Thyroid gland (tissue), 4 donors: ENCODE results near the gene RANBP1. TPM values are rescaled to one million over a fixed set of nuclear protein-coding genes. Genes with fewer than 3 reads are reported as not detected.

Experiments
- DNase-seq, 2 donors: peaks; one replicate each; pipeline ENCODE4 v3.0.0-alpha.2; 2019
- H3K27ac ChIP-seq, 3 donors: fragments of 200-600 bp; sonication (generic); 1 replicate in 2 of 3; 2 replicates in 1 of 3; pipeline ENCODE4 v1.5.1; 2016 to 2019; ENCODE audit warnings: mild to moderate bottlenecking in 1 of 3, moderate library complexity in 1 of 3
- H3K27me3 ChIP-seq: fragments of 200-600 bp; sonication (generic); one replicate; pipeline ENCODE4 v1.5.1; 2019
- H3K36me3 ChIP-seq, 2 donors: fragments of 200-600 bp; sonication (generic); one replicate each; pipeline ENCODE4 v1.5.1; 2016 to 2019
- H3K4me1 ChIP-seq, 2 donors: fragments of 200-600 bp; sonication (generic); one replicate each; pipeline ENCODE4 v1.5.1; 2017 to 2019
- H3K4me3 ChIP-seq, 3 donors: fragments of 200-600 bp; sonication (generic); replicated peaks in 1 of 3; 1 replicate in 2 of 3; 2 replicates in 1 of 3; pipeline ENCODE4 v1.5.1; 2016; ENCODE audit warnings: mild to moderate bottlenecking in 1 of 3
- H3K9me3 ChIP-seq: fragments of 200-600 bp; sonication (generic); one replicate; pipeline ENCODE4 v1.5.1; 2017
- CTCF ChIP-seq, 6 experiments: fragments of 200-600 bp in 3 of 6; fragments of 450-650 bp in 3 of 6; sonication (generic) in 3 of 6; IDR thresholded peaks; one replicate each; pipeline ENCODE4 v1.5.1; 2016 to 2019; ENCODE audit warnings: antibody characterized with exemption in 6 of 6, mild to moderate bottlenecking in 2 of 6, inconsistent platforms in 1 of 6, moderate library complexity in 1 of 6
- POLR2A ChIP-seq, 2 donors: fragments of 450-650 bp; IDR thresholded peaks; one replicate each; pipeline ENCODE4 v1.6.1; 2017; ENCODE audit warnings: antibody characterized with exemption in 2 of 2, mild to moderate bottlenecking in 2 of 2, moderate library complexity in 1 of 2
- WGBS, 2 donors: methylation state at CpG; one replicate each; pipeline ENCODE4 v1.1.5; 2017; 5-methylcytosine and 5-hydroxymethylcytosine counted together
- intact Hi-C: fragments of 100-400 bp; cut with DNase I; formaldehyde crosslinking; loops from one replicate; pipeline ENCODE4 v1.15.1; 2023
- total RNA-seq, 4 donors: library from RNA; depleted of rRNA; stranded (reverse); fragments of >200 nt; gene quantifications; one replicate each; pipeline ENCODE4 v1.2.3, GENCODE V29; 2016

RANBP1 gene
- total RNA-seq, 4 donors from 2014 or later = 125 to 232 (median 173) TPM

GRCh38 chr22:20080776-20081654 is 34.9 kb upstream of the RANBP1 start:
- Histone ChIP-seq H3K27me3 (no peaks in the 10 kb centered on the region), H3K9me3 (no peaks in the 10 kb centered on the region), H3K27ac (peak overlapping the region; percentile 39 to 83 (median 76)), H3K4me1 (peaks cover 48 to 50% of the 10 kb centered on the region in 2 donors), H3K36me3 (peaks cover 4 to 5% of the 10 kb centered on the region in 2 donors), H3K4me3 (peak overlapping the region in 2 of 3 donors; percentile 64 to 78)
- DNase-seq = peak; percentile 37 to 39
- TF ChIP-seq POLR2A (IDR thresholded peaks at IDR 0.05) = no peak
- 16 to 27% methylated on average over 19 to 21 of the region's 27 CpGs for WGBS, 2 donors
- intact Hi-C loops = no loop called here

GRCh38 chr22:20083157-20083890 is 32.6 kb upstream of the RANBP1 start:
- peak overlapping the region in 1 of 3 donors; percentile 27 for H3K27ac ChIP-seq
- peaks cover 48 to 50% of the 10 kb centered on the region in 2 donors for H3K4me1 ChIP-seq
- H3K27me3 ChIP-seq = no peaks in the 10 kb centered on the region
- no peaks in the 10 kb centered on the region for H3K9me3 ChIP-seq
- DNase-seq = no peak
- TF ChIP-seq POLR2A (IDR thresholded peaks at IDR 0.05) = no peak
- TF ChIP-seq CTCF (IDR thresholded peaks at IDR 0.05) = no peak
- 72 to 77% methylated on average over 10 of the region's 10 CpGs for WGBS, 2 donors
- H3K36me3 ChIP-seq = peaks cover 28% of the 10 kb centered on the region in 2 donors
- H3K4me3 ChIP-seq = no peak overlapping the region
- intact Hi-C loops = no loop called here

- H3K27ac ChIP-seq = peak overlapping the region in 1 of 3 donors; percentile 27
- H3K9me3 ChIP-seq = no peaks in the 10 kb centered on the region
- H3K27me3 ChIP-seq = no peaks in the 10 kb centered on the region
- no peak for DNase-seq
- intact Hi-C loops = no loop called here
- peaks cover 34% of the 10 kb centered on the region in 2 donors for H3K36me3 ChIP-seq
- H3K4me1 ChIP-seq = peaks cover 48% of the 10 kb centered on the region in 2 donors
- 78 to 79% methylated on average over 10 of the region's 10 CpGs for WGBS, 2 donors
- H3K4me3 ChIP-seq = no peak overlapping the region
- TF ChIP-seq CTCF (IDR thresholded peaks at IDR 0.05) = no peak
- TF ChIP-seq POLR2A (IDR thresholded peaks at IDR 0.05) = no peak
Observed at GRCh38 chr22:20083891-20084546, 31.9 kb upstream of the RANBP1 start.

- H3K36me3 ChIP-seq = peaks cover 41 to 42% of the 10 kb centered on the region in 2 donors
- peak overlapping the region in 1 of 3 donors; percentile 0 for H3K27ac ChIP-seq
- H3K9me3 ChIP-seq = no peaks in the 10 kb centered on the region
- 68 to 71% methylated on average over 21 to 22 of the region's 23 CpGs for WGBS, 2 donors
- H3K4me3 ChIP-seq = no peak overlapping the region
- H3K27me3 ChIP-seq = no peaks in the 10 kb centered on the region
- TF ChIP-seq CTCF (IDR thresholded peaks at IDR 0.05) (peak in 2 of 6 experiments; percentile 16 to 44), POLR2A (IDR thresholded peaks at IDR 0.05) (no peak)
- intact Hi-C loops = no loop called here
- DNase-seq = peak; percentile 22 to 33
- H3K4me1 ChIP-seq = peaks cover 42 to 44% of the 10 kb centered on the region in 2 donors
Observed at GRCh38 chr22:20084547-20085413, 31.1 kb upstream of the RANBP1 start.
